Hindlimb muscle (tissue), 1 donor: ENCODE measurements around the gene TMTC4. TPM values are rescaled to one million over a fixed set of nuclear protein-coding genes. Genes with fewer than 3 reads are reported as not detected.
"Not testable (repeated sequence)": the region's sequence is repeated elsewhere in the genome, so short reads cannot be mapped to it uniquely, and the experiment has no call there.

Experiments used
- DNase-seq: peaks from one replicate; pipeline ENCODE4 v3.0.0-alpha.2; 2013
- polyA plus RNA-seq: library from polyadenylated mRNA; unstranded; fragments of 120-200 nt; gene quantifications from one replicate; pipeline ENCODE4 v1.2.1, GENCODE V29; 2013; ENCODE audit not compliant: insufficient read length

TMTC4 gene
- polyA plus RNA-seq, 1 donor, result 18.4 TPM

DNA sequence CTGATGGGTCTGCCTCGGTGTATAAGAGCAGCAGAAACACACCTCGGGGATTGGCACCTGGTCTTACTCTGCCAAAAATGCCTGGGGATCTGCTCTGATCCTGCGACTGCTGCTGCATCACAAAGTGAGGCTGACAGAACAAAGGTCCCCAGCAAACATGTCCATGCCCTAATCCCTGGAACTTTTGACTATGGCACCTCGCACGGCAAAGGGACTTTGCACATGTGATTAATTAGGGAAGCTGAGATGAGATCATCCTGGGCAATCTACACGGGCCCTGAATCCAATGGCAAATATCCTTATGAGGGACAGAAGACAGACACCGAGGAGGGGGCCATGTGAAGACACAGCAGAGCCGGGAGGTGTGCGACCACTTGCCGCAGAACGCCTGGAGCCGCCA, 94.5 kb downstream of the TMTC4 start:
- no peak for DNase-seq

DNA sequence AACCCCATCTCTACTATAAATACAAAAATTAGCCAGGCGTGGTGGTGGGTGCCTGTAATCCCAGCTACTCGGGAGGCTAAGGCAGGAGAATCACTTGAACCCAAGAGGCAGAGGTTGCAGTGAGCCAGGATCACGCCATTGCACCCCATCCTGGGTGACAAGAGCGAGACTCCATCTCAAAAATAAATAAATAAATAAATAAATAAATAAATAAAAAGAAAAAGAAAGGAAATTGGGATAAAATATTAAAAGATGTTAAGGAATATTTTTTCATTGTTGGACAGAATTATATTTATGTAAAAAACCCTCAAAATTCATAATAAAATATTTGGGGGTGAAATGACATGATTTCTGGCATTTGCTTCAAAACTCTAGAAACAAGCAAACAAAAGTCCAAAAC, 97.4 kb downstream of the TMTC4 start:
- DNase-seq, result not testable (repeated sequence)

DNA sequence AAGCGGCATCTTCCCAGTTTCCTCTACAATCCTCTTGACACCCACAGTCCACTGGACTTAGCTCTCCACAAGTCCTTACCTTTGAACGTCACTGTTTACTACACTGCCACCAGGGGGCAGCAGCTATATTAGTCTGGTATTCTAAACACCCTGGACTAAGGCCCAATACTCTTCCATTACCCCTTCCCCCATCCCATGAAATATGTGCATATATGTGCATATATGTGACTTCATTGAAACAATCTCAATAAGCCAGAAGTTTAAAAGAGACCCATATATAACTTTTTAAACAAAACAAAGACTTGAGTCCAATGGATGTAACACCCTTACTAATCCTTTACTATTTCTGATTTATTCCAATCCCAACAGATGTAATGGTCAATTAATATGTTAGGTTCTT, 101.5 kb downstream of the TMTC4 start:
- DNase-seq, result peak; percentile 25

DNA sequence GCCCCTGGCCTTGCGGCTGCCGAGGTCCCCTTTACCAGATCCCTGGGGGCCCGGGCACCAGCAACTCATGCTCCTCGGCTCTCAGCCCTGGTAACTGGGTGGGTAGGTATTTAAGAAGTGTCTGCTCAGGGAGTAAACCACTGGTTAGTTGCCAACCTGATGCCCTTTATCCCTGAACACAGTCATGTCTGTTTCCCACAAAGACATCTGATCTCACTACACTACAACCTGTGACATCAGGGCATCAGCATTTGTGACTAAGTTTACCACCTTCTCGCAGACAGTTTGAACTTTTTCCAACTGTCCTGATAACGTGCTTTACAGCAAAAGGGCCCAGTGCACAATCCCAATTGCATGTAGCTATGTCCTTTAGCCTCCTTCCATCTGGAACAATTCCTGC, 108.1 kb downstream of the TMTC4 start:
- DNase-seq, result no peak

DNA sequence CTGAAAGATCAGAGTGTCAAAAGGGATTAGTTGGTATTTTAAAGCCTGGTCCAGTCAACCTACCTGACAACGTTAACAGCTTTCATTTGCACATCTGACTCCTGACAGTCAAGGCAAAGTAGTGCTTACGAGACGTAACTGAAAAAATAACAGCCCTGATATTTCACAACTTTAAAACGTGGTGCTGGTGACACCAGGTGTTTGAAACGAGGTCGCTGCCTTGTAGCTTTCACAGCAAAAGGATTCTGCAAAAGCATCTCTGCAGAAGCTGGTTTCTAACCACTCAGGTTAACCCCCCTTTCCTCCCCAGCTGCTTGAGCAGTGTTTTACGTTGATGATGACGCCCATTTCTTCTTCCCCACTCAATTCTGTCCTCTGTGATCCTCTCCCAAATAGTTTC, 109.3 kb downstream of the TMTC4 start:
- no peak for DNase-seq

DNA sequence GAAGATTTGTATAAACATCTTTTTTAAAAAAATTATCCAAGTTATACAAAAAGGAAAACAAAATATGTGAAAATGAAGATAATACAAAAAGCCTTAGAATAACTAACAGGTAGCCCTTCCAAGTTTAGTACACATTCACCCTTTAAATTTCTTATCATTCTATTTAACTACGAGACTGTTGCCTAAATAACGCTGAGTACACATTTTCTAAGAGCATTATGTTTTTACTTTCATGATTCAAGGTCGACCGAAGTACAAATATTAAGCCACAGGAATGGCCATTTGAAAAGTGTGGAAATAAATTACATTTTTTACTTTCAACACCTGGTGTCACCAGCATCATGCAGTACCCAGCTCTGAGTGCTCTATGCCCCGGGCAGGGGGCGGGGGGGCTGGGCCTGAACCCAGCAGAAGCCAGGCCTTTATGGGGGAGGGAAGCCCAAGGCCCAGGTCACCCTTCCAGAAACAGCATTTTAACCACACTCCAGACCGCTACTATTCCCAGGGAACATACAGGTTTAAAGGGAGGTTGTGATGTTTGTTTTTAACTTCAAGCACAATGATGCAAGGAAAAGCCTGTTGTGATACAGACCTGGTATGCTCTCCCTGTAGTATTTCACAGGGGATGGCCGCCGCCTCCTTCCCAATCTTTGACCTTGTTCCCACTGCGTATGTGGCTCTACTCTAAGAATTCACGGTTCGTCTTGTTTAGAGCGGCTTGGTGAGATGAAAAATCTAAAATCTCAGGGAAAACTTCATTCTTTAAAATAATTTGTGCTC, 110.0 kb downstream of the TMTC4 start:
- no peak for DNase-seq

DNA sequence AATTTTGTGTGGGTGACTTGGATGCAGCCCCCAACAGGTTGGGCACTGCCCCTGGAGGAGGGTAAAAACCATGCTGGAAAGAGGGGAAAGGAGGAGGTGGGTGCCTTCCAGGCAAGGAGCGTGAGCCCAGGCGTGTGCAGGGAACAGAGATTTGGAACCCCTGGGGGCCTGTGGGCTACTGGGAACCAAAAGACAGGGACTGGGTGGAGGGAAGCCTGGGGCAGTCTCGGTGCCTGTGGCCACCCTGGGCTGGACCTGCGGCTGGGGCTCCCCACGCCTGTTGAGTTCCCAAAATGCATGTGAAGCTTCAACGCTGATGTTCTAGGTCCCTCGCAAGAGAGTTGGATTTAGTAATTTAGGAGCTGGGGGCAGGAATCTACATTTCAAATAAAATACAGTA, 110.8 kb downstream of the TMTC4 start:
- no peak for DNase-seq

DNA sequence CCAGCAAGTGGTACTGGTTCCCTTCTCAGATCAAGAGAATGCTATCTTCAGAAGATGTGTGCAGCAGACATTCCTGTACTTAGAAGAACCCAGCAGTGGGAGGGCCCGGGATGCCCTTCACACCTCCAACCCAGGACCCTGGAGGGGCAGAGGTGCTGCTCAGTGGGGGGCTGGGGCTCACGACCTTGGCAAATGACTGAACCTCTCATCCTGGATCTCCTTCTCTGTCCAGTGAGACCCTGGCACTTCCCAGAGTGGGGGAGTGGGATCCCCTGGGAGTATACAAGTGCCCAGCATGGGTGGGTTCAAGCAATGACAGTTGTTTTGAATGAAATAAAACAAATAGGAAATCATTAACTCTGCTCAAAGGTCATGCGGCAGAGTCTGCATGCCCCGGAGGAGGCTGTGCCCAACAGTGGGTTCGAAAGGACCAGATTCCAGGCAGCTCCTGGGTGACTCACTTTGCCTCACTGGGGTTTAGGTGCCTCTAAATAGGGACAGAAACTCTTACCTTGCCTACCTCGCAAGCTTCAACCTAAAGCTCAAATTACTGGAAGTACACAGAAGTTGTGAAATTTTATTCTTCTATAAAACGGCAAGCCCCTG, 112.9 kb downstream of the TMTC4 start:
- no peak for DNase-seq

DNA sequence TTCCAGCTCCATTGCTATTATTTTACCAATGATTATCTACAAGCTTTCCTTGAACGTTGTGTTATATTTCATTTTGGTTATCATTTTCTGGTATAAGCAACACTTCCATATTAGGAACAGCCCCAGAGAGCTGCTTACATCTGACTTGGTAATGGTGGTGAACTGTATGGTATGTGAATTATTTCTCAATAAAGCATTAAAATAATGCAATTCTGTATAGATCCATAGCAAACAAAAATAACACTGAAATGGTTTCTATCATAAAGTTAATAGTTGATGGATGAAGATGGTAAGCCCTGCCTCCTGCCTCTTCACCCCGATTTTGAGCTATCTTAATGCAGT, 113.5 kb downstream of the TMTC4 start:
- DNase-seq, result no peak

DNA sequence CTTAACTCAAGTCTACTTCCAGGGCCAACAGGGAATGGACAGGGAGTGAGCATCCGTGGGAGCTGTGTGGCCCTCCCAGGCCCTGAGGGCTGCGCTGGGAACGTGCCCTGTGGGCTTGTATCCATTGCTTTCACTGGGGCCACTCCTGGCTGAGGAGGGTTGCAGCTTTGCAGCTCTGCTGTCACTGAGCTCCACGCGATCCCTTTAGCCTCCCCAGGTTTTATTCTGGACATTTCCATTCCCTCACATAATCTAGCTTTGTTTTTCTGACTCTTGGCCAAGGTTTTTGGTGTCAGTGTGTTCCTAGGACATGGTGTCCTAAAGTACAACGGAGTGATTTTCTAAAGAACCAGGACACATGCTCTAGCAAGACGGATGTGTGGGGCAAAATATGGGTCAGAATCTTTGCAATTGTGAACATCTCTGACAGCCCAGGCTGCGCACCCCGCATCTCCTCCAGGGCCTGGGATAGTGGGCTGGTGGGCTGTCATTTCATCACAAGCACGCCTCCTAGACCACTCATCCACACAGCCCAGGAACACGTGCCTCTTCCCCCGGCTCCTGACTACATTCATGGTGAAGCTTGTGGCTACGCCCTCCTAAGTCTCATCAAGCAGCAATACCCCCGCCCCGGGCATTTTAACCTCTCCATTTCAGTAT, 114.0 kb downstream of the TMTC4 start:
- no peak for DNase-seq

DNA sequence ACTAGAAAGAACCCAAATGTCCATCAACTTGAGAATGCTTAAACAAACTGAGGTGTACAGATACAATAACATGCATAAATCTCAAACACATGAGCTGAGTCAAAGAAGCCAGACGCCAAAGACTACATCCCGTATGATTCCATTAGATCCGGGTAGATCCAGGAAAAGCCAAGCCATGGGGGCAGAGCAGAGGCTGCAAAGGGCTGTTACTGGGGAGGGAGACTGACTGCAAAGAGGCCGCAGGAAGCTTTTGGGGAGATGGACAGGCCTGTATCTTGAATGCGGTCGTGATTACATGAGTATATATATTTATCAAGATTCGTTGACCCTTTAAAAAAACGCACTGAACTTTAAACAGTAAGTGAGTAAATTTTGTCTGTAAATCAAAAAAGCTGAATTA, 114.7 kb downstream of the TMTC4 start:
- DNase-seq, result no peak

Other genes starting within 250 kb of the TMTC4 start
- 3.6 TPM for gene GGACT, start 86.0 kb downstream of the TMTC4 start, polyA plus RNA-seq